Colonic mucosa (tissue), 4 donors: ENCODE measurements around the gene PGLYRP2. TPM values are rescaled to one million over a fixed set of nuclear protein-coding genes. Genes with fewer than 3 reads are reported as not detected.
"Not testable (repeated sequence)": the region's sequence is repeated elsewhere in the genome, so short reads cannot be mapped to it uniquely, and the experiment has no call there.

Experiments used
- DNase-seq: peaks from one replicate; pipeline ENCODE4 v3.0.0-alpha.2; 2020
- H3K27ac ChIP-seq: fragments of 200-600 bp; one replicate; pipeline ENCODE4 v1.8.0; 2021
- H3K27me3 ChIP-seq: fragments of 200-600 bp; one replicate; pipeline ENCODE4 v1.8.0; 2021
- H3K36me3 ChIP-seq: fragments of 200-600 bp; one replicate; pipeline ENCODE4 v1.8.0; 2021
- H3K4me1 ChIP-seq: fragments of 200-600 bp; one replicate; pipeline ENCODE4 v1.8.0; 2021; ENCODE audit warnings: mild to moderate bottlenecking
- H3K4me3 ChIP-seq: fragments of 200-600 bp; one replicate; pipeline ENCODE4 v1.8.0; 2021
- H3K9ac ChIP-seq, 2 donors: one replicate each; pipeline ENCODE4 v1.7.0; 2013; ENCODE audit warnings: control low read depth in 2 of 2, low read depth in 2 of 2, low read length in 2 of 2
- H3K9me3 ChIP-seq: fragments of 200-600 bp; one replicate; pipeline ENCODE4 v1.8.0; 2021
- intact Hi-C: fragments of 100-400 bp; cut with DNase I; formaldehyde crosslinking; loops from one replicate; pipeline ENCODE4 v1.14.1; 2022
- total RNA-seq, 2 donors: library from RNA; stranded (reverse); fragmentation: NEBNext Ultra II Directional in 1 of 2; extraction: Animal tissue kit (Norgen Biotek cat#: 25700) in 1 of 2; gene quantifications; one replicate each; pipeline ENCODE4 v1.2.1, GENCODE V29; 2021
- TF ChIP-seq, protein P1 (sequence below): fragments of 200-600 bp; IDR thresholded peaks from one replicate; pipeline ENCODE4 v1.8.0; 2022; ENCODE audit warnings: antibody characterized with exemption, mild to moderate bottlenecking
- donor health status: healthy.
- donor health status: DM: no; HTN: no; CAD: no.
- donor health status: DM: no; HTN: no; CAD: no.

Gene PGLYRP2
- total RNA-seq, 2 donors from 2014 or later: not detected

DNA sequence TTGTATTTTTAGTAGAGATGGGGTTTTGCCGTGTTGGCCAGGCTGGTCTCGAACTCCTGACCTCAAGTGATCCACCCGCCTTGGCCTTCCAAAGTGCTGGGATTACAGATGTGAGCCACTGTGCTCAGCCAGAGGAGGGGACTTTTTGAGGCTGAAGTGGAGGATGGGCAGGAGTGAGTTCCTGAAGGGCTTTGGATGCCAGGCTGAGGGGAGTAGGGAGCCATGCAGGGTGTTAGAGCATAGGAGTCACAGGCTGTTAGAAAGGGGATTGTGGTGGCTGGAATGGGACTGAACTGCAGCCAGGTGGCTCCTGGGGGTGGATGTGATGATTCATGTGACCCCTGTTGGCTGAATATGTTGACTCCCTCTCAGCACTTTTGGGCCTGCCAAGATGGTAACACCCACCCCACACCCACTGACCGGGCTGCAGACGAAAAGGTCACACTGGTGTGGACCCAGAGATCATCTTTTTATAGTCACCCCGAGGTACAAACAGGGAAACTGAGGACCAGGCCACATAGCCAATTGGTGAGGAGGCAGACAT is 40.2 kb upstream of the PGLYRP2 start:
- H3K4me1 ChIP-seq: no peaks in the 10 kb centered on the region
- H3K36me3 ChIP-seq: no peaks in the 10 kb centered on the region
- no peak overlapping the region for H3K4me3 ChIP-seq
- no peak overlapping the region for H3K27ac ChIP-seq
- TF ChIP-seq, protein P1, sequence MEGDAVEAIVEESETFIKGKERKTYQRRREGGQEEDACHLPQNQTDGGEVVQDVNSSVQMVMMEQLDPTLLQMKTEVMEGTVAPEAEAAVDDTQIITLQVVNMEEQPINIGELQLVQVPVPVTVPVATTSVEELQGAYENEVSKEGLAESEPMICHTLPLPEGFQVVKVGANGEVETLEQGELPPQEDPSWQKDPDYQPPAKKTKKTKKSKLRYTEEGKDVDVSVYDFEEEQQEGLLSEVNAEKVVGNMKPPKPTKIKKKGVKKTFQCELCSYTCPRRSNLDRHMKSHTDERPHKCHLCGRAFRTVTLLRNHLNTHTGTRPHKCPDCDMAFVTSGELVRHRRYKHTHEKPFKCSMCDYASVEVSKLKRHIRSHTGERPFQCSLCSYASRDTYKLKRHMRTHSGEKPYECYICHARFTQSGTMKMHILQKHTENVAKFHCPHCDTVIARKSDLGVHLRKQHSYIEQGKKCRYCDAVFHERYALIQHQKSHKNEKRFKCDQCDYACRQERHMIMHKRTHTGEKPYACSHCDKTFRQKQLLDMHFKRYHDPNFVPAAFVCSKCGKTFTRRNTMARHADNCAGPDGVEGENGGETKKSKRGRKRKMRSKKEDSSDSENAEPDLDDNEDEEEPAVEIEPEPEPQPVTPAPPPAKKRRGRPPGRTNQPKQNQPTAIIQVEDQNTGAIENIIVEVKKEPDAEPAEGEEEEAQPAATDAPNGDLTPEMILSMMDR: no peak
- intact Hi-C loops: no loop called here
- no peaks in the 10 kb centered on the region for H3K27me3 ChIP-seq
- H3K9ac ChIP-seq: no peak overlapping the region
- DNase-seq: no peak
- H3K9me3 ChIP-seq: no peaks in the 10 kb centered on the region

DNA sequence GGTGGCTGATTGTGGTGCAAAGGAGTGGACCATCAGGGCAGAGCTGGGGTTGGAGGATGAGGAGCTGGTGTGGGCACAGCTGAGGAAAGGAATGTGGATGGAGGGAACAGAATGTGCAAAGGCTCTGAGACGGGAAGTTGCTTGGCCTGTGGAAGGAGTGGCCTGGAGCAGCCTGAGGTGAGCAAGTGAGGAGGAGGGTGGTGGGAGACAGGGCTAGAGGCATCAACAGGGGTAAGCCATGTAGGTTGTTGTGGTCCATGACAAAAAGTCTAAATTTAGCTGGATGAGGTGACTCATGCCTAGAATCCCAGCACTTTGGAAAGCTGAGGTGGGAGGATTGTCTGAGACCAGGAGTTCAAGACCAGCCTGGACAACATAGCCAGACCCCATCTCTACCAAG is 38.5 kb upstream of the PGLYRP2 start:
- DNase-seq: no peak
- no peaks in the 10 kb centered on the region for H3K36me3 ChIP-seq
- no peak overlapping the region for H3K9ac ChIP-seq
- no peaks in the 10 kb centered on the region for H3K4me1 ChIP-seq
- intact Hi-C loops: no loop called here
- TF ChIP-seq, protein P1: no peak
- no peaks in the 10 kb centered on the region for H3K27me3 ChIP-seq
- H3K27ac ChIP-seq: no peak overlapping the region
- no peak overlapping the region for H3K4me3 ChIP-seq
- no peaks in the 10 kb centered on the region for H3K9me3 ChIP-seq

DNA sequence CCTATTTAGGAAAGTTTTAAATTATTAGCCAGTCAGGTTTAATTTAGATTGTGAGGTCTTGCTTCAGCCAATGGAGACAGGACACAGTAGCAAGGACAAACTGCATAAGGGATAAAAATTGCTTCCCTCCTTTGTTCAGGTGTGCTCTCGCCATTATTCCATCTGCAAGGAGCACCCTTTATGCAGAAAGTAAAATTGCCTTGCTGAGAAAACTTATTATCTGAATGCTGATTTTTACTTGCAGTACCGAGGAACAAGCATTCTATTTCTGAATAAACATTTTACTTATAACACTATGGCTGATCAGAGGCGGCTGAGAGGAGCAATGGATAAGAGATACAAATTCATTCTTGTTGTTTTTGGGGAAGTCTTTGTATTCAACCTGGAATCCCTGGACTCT is 37.1 kb upstream of the PGLYRP2 start:
- Histone ChIP-seq H3K27me3 (no peaks in the 10 kb centered on the region), H3K4me3 (no peak overlapping the region), H3K9ac (no peak overlapping the region), H3K36me3 (no peaks in the 10 kb centered on the region), H3K9me3 (no peaks in the 10 kb centered on the region), H3K4me1 (no peaks in the 10 kb centered on the region), H3K27ac (no peak overlapping the region)
- TF ChIP-seq, protein P1: no peak
- intact Hi-C loops: no loop called here
- no peak for DNase-seq

DNA sequence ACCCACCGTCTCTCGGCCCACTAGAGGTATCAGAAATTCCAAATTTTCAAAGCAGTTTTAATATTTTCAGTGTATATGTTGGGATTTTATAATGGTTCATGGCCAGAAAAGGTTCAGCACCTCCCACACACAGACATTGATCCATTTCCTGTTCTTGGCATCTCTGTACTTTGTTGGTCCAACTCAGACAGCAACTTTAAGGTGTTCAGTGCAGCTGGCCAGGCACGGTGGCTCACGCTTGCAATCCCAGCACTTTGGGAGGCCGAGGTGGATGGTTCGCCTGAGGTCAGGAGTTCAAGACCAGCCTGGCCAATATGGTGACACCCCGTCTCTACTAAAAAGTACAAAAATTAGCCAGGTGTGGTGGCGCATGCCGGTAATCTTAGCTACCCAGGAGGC is 35.9 kb upstream of the PGLYRP2 start:
- H3K4me3 ChIP-seq, H3K9ac ChIP-seq, H3K27ac ChIP-seq, H3K9me3 ChIP-seq, DNase-seq, H3K27me3 ChIP-seq, intact Hi-C loops, H3K36me3 ChIP-seq, H3K4me1 ChIP-seq: not testable (repeated sequence)

DNA sequence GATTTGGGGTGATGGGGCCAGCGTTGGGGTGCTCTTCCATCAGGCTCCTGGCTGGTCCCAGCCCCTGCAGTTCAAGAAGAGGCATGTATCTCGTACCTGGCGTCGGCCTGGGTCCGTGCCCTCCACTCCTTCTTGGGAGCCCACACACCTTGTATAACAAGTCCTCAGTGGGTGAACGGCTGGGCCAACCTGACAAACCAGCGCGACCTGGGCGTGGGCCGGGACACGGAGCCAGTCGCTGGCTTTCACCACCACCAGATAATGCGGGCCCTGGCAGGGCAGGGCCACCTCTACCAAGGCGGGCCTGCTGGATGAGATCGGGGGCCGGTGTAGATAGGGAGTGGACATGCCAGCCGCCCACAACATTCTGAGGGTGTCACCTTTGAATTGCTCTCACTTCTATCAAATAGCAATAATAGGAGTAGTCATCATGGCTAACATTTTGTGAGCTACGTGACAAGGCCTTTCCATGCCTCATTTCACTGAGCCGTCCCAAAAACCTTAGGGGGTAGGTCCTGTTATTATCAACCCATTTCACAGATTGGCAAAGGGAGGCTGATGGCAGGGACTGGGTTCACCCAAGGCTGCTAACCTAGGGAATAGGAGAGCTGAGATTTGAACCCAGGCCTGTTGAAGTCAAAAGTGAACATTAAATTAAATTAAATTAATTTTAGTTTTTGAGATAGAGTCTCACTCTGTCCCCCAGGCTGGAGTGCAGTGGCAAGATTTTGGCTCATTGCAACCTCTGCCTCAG is 32.5 kb upstream of the PGLYRP2 start:
- Histone ChIP-seq H3K4me3 (no peak overlapping the region), H3K27me3 (peaks cover 13% of the 10 kb centered on the region), H3K27ac (no peak overlapping the region), H3K4me1 (no peaks in the 10 kb centered on the region), H3K36me3 (no peaks in the 10 kb centered on the region), H3K9ac (no peak overlapping the region), H3K9me3 (no peaks in the 10 kb centered on the region)
- DNase-seq: no peak
- TF ChIP-seq, protein P1: no peak
- intact Hi-C loops: no loop called here

DNA sequence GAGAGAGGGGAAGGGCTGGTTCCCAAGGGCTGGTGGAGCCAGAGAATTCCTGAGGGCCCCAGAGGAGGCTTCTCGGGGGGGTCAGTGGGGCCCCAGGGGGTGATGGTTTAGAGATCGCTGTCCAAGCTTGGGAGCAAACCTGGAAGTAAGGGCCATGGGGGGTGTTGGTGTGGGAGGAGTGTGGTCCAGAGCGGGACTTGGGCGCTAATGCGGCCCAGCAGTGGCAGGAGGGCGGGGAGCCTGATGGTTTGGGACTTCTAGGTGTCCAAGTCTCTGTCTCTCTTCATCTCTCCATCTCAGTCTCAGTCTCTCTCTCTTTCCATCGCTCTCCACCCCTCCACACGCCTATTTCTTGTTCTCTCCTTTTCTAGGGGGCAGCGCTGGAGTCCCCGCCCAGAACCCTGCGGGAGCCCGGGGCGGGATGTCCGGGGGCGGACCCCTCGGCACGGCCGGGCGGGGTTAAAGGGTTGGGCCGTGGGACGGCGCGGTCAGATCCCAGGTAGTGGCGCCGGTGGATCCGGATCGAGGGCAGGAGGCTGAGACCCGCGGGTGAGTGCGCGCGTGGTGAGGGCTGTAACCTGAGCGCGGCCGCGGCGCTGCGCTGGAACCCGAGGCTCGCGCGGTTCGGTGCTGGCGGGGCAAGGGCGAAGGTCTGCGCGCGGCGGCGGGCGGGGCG is 28.9 kb upstream of the PGLYRP2 start, which contains the start of gene CYP4F22:
Gene CYP4F22, plus strand, starts transcription at position 491 of the 676 bp plus-strand sequence. CDS start 16,812 bp downstream, outside the sequence.
- TF ChIP-seq, protein P1: no peak
- Histone ChIP-seq H3K9me3 (no peaks in the 10 kb centered on the region), H3K36me3 (no peaks in the 10 kb centered on the region), H3K4me3 (peak within 1 kb of the TSS; percentile 13), H3K27ac (no peak within 1 kb of the TSS), H3K9ac (no peak within 1 kb of the TSS), H3K27me3 (peaks cover 13% of the 10 kb centered on the region), H3K4me1 (no peaks in the 10 kb centered on the region)
- intact Hi-C loops: no loop called here
- DNase-seq: no peak
